SIG-M5 treated with dmso at 0.1 percent for 504 hours (cell line): ENCODE data around the gene TMEM52B.
"Not testable (repeated sequence)": the region's sequence is repeated elsewhere in the genome, so short reads cannot be mapped to it uniquely, and the experiment has no call there.

Experiments used
- DNase-seq: peaks from one replicate; lab custom pipeline; 2025; ENCODE audit not compliant: unreplicated experiment; lab: John Stamatoyannopoulos, UW

The TMEM52B gene

GRCh38 chr12:10170216-10170615 lies 8.6 kb upstream of the TMEM52B start:
- DNase-seq: peak; percentile 73

GRCh38 chr12:10171973-10172728 lies 6.7 kb upstream of the TMEM52B start, which contains the start of gene OLR1:
Gene OLR1, minus strand, starts transcription at chr12:10172132. Its CDS starts 55 bp downstream, at chr12:10172077.
- DNase-seq: peak; percentile 65

- DNase-seq: no peak
Observed at GRCh38 chr12:10174986-10175614, 3.7 kb upstream of the TMEM52B start.

GRCh38 chr12:10175846-10176636 lies 2.8 kb upstream of the TMEM52B start:
- no peak for DNase-seq

- no peak for DNase-seq
Observed at GRCh38 chr12:10179776-10180181, 947 bp downstream of the TMEM52B start.

GRCh38 chr12:10182354-10183049 lies 3.7 kb downstream of the TMEM52B start:
- peak; percentile 78 for DNase-seq

- DNase-seq: peak; percentile 57
Observed at GRCh38 chr12:10184261-10184843, 5.5 kb downstream of the TMEM52B start.

GRCh38 chr12:10186299-10186698 lies 7.5 kb downstream of the TMEM52B start:
- peak; percentile 92 for DNase-seq

GRCh38 chr12:10186958-10187357 lies 8.1 kb downstream of the TMEM52B start:
- DNase-seq: peak; percentile 53

- no peak for DNase-seq
Observed at GRCh38 chr12:10189653-10190052, 10.8 kb downstream of the TMEM52B start.

GRCh38 chr12:10190558-10191388 lies 11.9 kb downstream of the TMEM52B start:
- DNase-seq: peak; percentile 71

GRCh38 chr12:10191865-10192264 lies 13.0 kb downstream of the TMEM52B start:
- no peak for DNase-seq

- no peak for DNase-seq
Observed at GRCh38 chr12:10194160-10194670, 15.4 kb downstream of the TMEM52B start.

GRCh38 chr12:10196210-10196609 lies 17.4 kb downstream of the TMEM52B start:
- DNase-seq: peak; percentile 25

- no peak for DNase-seq
Observed at GRCh38 chr12:10197879-10198278, 19.0 kb downstream of the TMEM52B start.

GRCh38 chr12:10204495-10204894 lies 25.7 kb downstream of the TMEM52B start:
- not testable (repeated sequence) for DNase-seq

GRCh38 chr12:10205220-10205807 lies 26.5 kb downstream of the TMEM52B start:
- no peak for DNase-seq

GRCh38 chr12:10207136-10207535 lies 28.3 kb downstream of the TMEM52B start:
- DNase-seq: no peak

GRCh38 chr12:10210225-10210624 lies 31.4 kb downstream of the TMEM52B start:
- no peak for DNase-seq
